ENCODE data around the gene AS3MT. TPM values are rescaled to one million over a fixed set of nuclear protein-coding genes. Genes with fewer than 3 reads are reported as not detected.
"Not testable (repeated sequence)": the region's sequence is repeated elsewhere in the genome, so short reads cannot be mapped to it uniquely, and the experiment has no call there.

The AS3MT gene
- 9.0 and 9.7 TPM in 2 replicates for polyA plus RNA-seq (2012; rRNA removed)
- polyA plus RNA-seq (2012; cell fraction: cytosol; rRNA removed): 12.0 and 14.0 TPM in 2 replicates
- 5.3 and 10.5 TPM in 2 replicates for polyA plus RNA-seq (2012; cell fraction: nucleus; rRNA removed)

DNA sequence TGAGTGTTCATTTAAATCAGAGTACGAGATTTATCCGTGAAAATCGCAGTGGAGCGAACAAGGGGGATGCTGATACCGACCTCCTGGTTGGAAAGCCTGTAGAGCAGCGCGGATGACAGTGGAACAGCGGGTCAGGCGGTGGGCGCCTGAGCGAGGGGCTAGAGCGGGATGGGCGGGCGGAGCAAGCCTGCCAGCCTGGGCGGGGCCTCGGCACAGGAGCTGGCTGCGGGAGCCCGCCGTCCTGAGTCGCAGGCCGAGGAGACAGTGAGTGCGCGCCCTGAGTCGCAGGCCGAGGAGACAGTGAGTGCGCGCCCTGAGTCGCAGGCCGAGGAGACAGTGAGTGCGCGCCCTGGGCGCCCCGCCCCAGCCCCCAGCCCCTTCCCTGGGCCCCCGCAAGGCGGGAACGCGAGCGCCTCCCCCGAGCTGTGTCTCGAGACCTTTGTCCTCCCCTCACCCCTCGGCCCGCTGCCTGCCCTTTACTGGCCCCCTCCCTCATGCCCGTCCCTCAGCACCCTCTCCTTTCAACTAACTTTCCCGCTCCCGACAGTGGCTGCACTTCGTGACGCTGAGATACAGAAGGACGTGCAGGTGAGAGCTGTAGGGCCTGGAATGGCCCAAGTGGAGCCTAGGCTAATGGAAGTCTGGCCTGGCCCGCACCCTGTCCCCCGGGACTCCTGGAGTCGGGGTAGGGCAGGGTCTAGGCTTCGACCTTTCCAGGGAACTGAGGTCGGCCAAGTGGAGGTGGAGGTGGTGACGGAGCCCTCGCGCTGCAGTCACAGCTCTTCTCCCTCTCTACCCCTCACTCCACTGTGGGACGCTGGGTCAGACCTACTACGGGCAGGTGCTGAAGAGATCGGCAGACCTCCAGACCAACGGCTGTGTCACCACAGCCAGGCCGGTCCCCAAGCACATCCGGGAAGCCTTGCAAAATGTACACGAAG is at the start of gene AS3MT:
TSS of gene AS3MT (plus strand) at position 213 of the 941 bp plus-strand sequence. CDS start at position 336, 123 bp downstream.
- POLR2A ChIA-PET: interaction anchor here (0.6 to 1.3 kb wide), 5 partner anchors 8 to 224 kb away, joined by 3 to 5 read pairs (median 3); no protein-coding TSS in a partner anchor
- no peak for TF ChIP-seq EZH2phosphoT487 (IDR thresholded peaks at IDR 0.05; ENCODE audit: borderline replicate concordance, low read depth)
- TF ChIP-seq, protein P1, sequence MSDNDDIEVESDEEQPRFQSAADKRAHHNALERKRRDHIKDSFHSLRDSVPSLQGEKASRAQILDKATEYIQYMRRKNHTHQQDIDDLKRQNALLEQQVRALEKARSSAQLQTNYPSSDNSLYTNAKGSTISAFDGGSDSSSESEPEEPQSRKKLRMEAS (IDR thresholded peaks at IDR 0.05; ENCODE audit: low read depth): 0 out of 2 replicates have a peak, but pooled peaks have one; percentile 17
- Histone ChIP-seq H2AFZ (ENCODE audit: low read depth) (peak within 1 kb of the TSS; percentile 97), H3K27ac (ENCODE audit: low read depth in 2 of 2, low read length in 1 of 2) (peak within 1 kb of the TSS in 1 of 2 experiments; percentile 29; a peak in 1 of 4 replicates), H4K20me1 (ENCODE audit: insufficient read depth) (no peaks in the 10 kb centered on the region), H3K9me3 (no peaks in the 10 kb centered on the region), H3K36me3 (replicated peaks in 1 of 2; ENCODE audit: control insufficient read depth in 1 of 2, insufficient read depth in 2 of 2, low read length in 1 of 2) (peaks cover 5 to 13% of the 10 kb centered on the region in 2 experiments), H3K4me3 (ENCODE audit: low read depth in 2 of 2, low read length in 1 of 2) (peak within 1 kb of the TSS; percentile 53 to 66), H3K4me1 (ENCODE audit: control insufficient read depth in 1 of 2, insufficient read depth in 2 of 2, low read depth in 1 of 2, low read length in 1 of 2) (peaks cover 0 to 6% of the 10 kb centered on the region in 2 experiments; a peak in 1 of 4 replicates), H3K79me2 (ENCODE audit: insufficient read depth) (no peaks in the 10 kb centered on the region), H3K9ac (peak within 1 kb of the TSS; percentile 65), H3K27me3 (ENCODE audit: insufficient read depth) (no peaks in the 10 kb centered on the region), H3K9me2 (no peaks in the 10 kb centered on the region), H3F3A (replicated peaks; ENCODE audit: insufficient read depth) (peaks cover 8% of the 10 kb centered on the region), H3K4me2 (peak within 1 kb of the TSS; percentile 96)
- CTCF ChIA-PET: interaction anchor here (0.9 to 1.6 kb wide), 7 partner anchors 11 to 453 kb away, joined by 3 to 5 read pairs (median 4); no protein-coding TSS in a partner anchor
- peak; percentile 92 for DNase-seq
- WGBS (ENCODE audit: low lambda C conversion rate): 21% methylated on average over 36 of the region's 63 CpGs

DNA sequence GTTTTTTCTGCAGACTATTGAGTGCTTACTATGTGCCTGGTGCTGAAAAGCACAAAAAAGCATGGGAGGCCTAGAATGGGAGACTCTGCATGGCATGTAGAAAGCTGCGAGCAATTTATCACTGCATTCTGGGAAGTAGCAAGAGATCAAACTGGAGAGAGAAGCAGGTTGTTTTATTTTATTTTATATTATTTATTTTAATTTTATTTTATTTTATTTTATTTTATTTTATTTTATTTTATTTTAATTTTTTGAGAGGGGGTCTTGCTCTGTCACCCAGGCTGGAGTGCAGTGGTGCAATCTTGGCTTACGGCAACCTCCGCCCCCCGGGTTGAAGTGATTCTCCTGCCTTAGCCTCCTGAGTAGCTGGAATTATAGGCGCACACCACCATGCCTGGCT is 49.3 kb upstream of the AS3MT start:
- H3K27me3 ChIP-seq (ENCODE audit: insufficient read depth); H3K9ac ChIP-seq; POLR2A ChIA-PET; H3K9me2 ChIP-seq; H3K4me2 ChIP-seq; H3K4me1 ChIP-seq (ENCODE audit: control insufficient read depth in 1 of 2, insufficient read depth in 2 of 2, low read depth in 1 of 2, low read length in 1 of 2); H3K9me3 ChIP-seq; DNase-seq; H3K79me2 ChIP-seq (ENCODE audit: insufficient read depth); H3K27ac ChIP-seq (ENCODE audit: low read depth in 2 of 2, low read length in 1 of 2); H3K4me3 ChIP-seq (ENCODE audit: low read depth in 2 of 2, low read length in 1 of 2); H3K36me3 ChIP-seq (replicated peaks in 1 of 2; ENCODE audit: control insufficient read depth in 1 of 2, insufficient read depth in 2 of 2, low read length in 1 of 2); H4K20me1 ChIP-seq (ENCODE audit: insufficient read depth); H2AFZ ChIP-seq (ENCODE audit: low read depth): not testable (repeated sequence)
- CTCF ChIA-PET: interaction anchor here (1.2 to 1.7 kb wide), 2 partner anchors 15 to 81 kb away, joined by 3 to 6 read pairs; no protein-coding TSS in a partner anchor
- peaks cover 13% of the 10 kb centered on the region for H3F3A ChIP-seq (replicated peaks; ENCODE audit: insufficient read depth)
- WGBS (ENCODE audit: low lambda C conversion rate): 93% methylated on average over 5 of the region's 5 CpGs

GRCh38 chr10:102822222-102822621 is 47.0 kb upstream of the AS3MT start:
- H3F3A ChIP-seq (replicated peaks; ENCODE audit: insufficient read depth): no peaks in the 10 kb centered on the region
- no peak for DNase-seq
- 87% methylated on average over 12 of the region's 12 CpGs for WGBS (ENCODE audit: low lambda C conversion rate)
- H3K4me1 ChIP-seq (ENCODE audit: control insufficient read depth in 1 of 2, insufficient read depth in 2 of 2, low read depth in 1 of 2, low read length in 1 of 2): no peaks in the 10 kb centered on the region
- H3K27ac ChIP-seq (ENCODE audit: low read depth in 2 of 2, low read length in 1 of 2): no peak overlapping the region
- H3K79me2 ChIP-seq (ENCODE audit: insufficient read depth): no peaks in the 10 kb centered on the region
- H3K4me2 ChIP-seq: no peak overlapping the region
- ChIA-PET CTCF (interaction anchor here (2.0 kb wide), 1 partner anchor 13 kb away, joined by 12 read pairs; no protein-coding TSS in a partner anchor), POLR2A (no interaction called here)
- no peak overlapping the region for H3K4me3 ChIP-seq (ENCODE audit: low read depth in 2 of 2, low read length in 1 of 2)
- H2AFZ ChIP-seq (ENCODE audit: low read depth): no peak overlapping the region
- H3K27me3 ChIP-seq (ENCODE audit: insufficient read depth): no peaks in the 10 kb centered on the region
- no peaks in the 10 kb centered on the region for H3K36me3 ChIP-seq (replicated peaks in 1 of 2; ENCODE audit: control insufficient read depth in 1 of 2, insufficient read depth in 2 of 2, low read length in 1 of 2)
- H4K20me1 ChIP-seq (ENCODE audit: insufficient read depth): no peaks in the 10 kb centered on the region
- no peaks in the 10 kb centered on the region for H3K9me3 ChIP-seq
- no peak overlapping the region for H3K9ac ChIP-seq
- no peaks in the 10 kb centered on the region for H3K9me2 ChIP-seq
- TF ChIP-seq PBX3 (IDR thresholded peaks at IDR 0.05) (no peak), SIN3A (IDR thresholded peaks at IDR 0.05; ENCODE audit: borderline replicate concordance, low read depth, low read length) (no peak), TCF12 (IDR thresholded peaks at IDR 0.05) (no peak), MXI1 (IDR thresholded peaks at IDR 0.05; ENCODE audit: low read depth, low read length) (no peak), RCOR1 (IDR thresholded peaks at IDR 0.05; ENCODE audit: low read length) (no peak), TEAD4 (IDR thresholded peaks at IDR 0.05; ENCODE audit: borderline replicate concordance, insufficient read depth) (no peak), EP300 (IDR thresholded peaks at IDR 0.05; ENCODE audit: borderline replicate concordance in 1 of 2, low read depth in 1 of 2, low read length in 1 of 2) (no peak), RXRA (IDR thresholded peaks at IDR 0.05; ENCODE audit: borderline replicate concordance, low read depth) (no peak), NRF1 (IDR thresholded peaks at IDR 0.05; ENCODE audit: low read depth, low read length) (no peak), SMC3 (IDR thresholded peaks at IDR 0.05; ENCODE audit: low read depth, low read length) (no peak)
- TF ChIP-seq, protein P2, sequence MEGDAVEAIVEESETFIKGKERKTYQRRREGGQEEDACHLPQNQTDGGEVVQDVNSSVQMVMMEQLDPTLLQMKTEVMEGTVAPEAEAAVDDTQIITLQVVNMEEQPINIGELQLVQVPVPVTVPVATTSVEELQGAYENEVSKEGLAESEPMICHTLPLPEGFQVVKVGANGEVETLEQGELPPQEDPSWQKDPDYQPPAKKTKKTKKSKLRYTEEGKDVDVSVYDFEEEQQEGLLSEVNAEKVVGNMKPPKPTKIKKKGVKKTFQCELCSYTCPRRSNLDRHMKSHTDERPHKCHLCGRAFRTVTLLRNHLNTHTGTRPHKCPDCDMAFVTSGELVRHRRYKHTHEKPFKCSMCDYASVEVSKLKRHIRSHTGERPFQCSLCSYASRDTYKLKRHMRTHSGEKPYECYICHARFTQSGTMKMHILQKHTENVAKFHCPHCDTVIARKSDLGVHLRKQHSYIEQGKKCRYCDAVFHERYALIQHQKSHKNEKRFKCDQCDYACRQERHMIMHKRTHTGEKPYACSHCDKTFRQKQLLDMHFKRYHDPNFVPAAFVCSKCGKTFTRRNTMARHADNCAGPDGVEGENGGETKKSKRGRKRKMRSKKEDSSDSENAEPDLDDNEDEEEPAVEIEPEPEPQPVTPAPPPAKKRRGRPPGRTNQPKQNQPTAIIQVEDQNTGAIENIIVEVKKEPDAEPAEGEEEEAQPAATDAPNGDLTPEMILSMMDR (IDR thresholded peaks at IDR 0.05): no peak
- TF ChIP-seq, protein P1 (IDR thresholded peaks at IDR 0.05; ENCODE audit: low read depth): no peak
- TF ChIP-seq, protein P3, sequence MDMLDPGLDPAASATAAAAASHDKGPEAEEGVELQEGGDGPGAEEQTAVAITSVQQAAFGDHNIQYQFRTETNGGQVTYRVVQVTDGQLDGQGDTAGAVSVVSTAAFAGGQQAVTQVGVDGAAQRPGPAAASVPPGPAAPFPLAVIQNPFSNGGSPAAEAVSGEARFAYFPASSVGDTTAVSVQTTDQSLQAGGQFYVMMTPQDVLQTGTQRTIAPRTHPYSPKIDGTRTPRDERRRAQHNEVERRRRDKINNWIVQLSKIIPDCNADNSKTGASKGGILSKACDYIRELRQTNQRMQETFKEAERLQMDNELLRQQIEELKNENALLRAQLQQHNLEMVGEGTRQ (IDR thresholded peaks at IDR 0.05; ENCODE audit: borderline replicate concordance, low read depth, low read length): no peak

All from SK-N-SH (cell line).